ENCODE measurements around the gene CPZ. TPM values are rescaled to one million over a fixed set of nuclear protein-coding genes. Genes with fewer than 3 reads are reported as not detected.

Gene CPZ
- total and polyA plus RNA-seq, 7 donors, result 0.04 to 0.30 (median 0.08) TPM; not detected in 4

GRCh38 chr4:8544741-8545438 is 47.7 kb upstream of the CPZ start:
- no peak for ATAC-seq
- H3K9me3 ChIP-seq, result no peaks in the 10 kb centered on the region
- no peak overlapping the region for H3K27ac ChIP-seq
- DNase-seq, result no peak
- TF ChIP-seq CTCF (IDR thresholded peaks at IDR 0.05), result no peak
- intact Hi-C loops (cut with DNase I), result no loop called here
- H3K4me1 ChIP-seq, result no peaks in the 10 kb centered on the region
- H3K36me3 ChIP-seq (ENCODE audit: insufficient read depth in 1 of 2, low read depth in 1 of 2), result no peaks in the 10 kb centered on the region
- H3K4me3 ChIP-seq, result no peak overlapping the region
- peaks cover 0 to 4% (median 3%) of the 10 kb centered on the region in 3 donors for H3K27me3 ChIP-seq (ENCODE audit: insufficient read depth in 3 of 3, low read length in 2 of 3)
- WGBS, 3 donors, result 52 to 63% (median 59%) methylated on average over 31 to 32 of the region's 32 CpGs

- DNase-seq, result no peak
- TF ChIP-seq CTCF (IDR thresholded peaks at IDR 0.05), result no peak
- Histone ChIP-seq H3K4me1 (no peaks in the 10 kb centered on the region), H3K27me3 (ENCODE audit: insufficient read depth in 3 of 3, low read length in 2 of 3) (peaks cover 0 to 4% (median 3%) of the 10 kb centered on the region in 3 donors), H3K36me3 (ENCODE audit: insufficient read depth in 1 of 2, low read depth in 1 of 2) (no peaks in the 10 kb centered on the region), H3K9me3 (no peaks in the 10 kb centered on the region), H3K4me3 (no peak overlapping the region), H3K27ac (no peak overlapping the region)
- ATAC-seq, result no peak
- intact Hi-C loops (cut with DNase I), result no loop called here
- 68 to 82% (median 79%) methylated on average over 8 to 9 of the region's 9 CpGs for WGBS, 3 donors
These were observed 47.2 kb upstream of the CPZ start for GRCh38 chr4:8545439-8545765.

GRCh38 chr4:8546766-8547107 is 45.8 kb upstream of the CPZ start:
- no peak overlapping the region for H3K4me3 ChIP-seq
- no peaks in the 10 kb centered on the region for H3K4me1 ChIP-seq
- no peaks in the 10 kb centered on the region for H3K9me3 ChIP-seq
- intact Hi-C loops (cut with DNase I), result no loop called here
- DNase-seq (no peak), ATAC-seq (no peak)
- WGBS, 3 donors, result 63 to 73% (median 71%) methylated on average over 8 of the region's 8 CpGs
- no peaks in the 10 kb centered on the region for H3K36me3 ChIP-seq (ENCODE audit: insufficient read depth in 1 of 2, low read depth in 1 of 2)
- no peak for TF ChIP-seq CTCF (IDR thresholded peaks at IDR 0.05)
- H3K27ac ChIP-seq, result no peak overlapping the region
- peaks cover 0 to 4% (median 3%) of the 10 kb centered on the region in 3 donors for H3K27me3 ChIP-seq (ENCODE audit: insufficient read depth in 3 of 3, low read length in 2 of 3)

- 67 to 74% (median 72%) methylated on average over 16 of the region's 16 CpGs for WGBS, 3 donors
- Histone ChIP-seq H3K4me3 (no peak overlapping the region), H3K4me1 (no peaks in the 10 kb centered on the region), H3K36me3 (ENCODE audit: insufficient read depth in 1 of 2, low read depth in 1 of 2) (no peaks in the 10 kb centered on the region), H3K27ac (no peak overlapping the region), H3K9me3 (no peaks in the 10 kb centered on the region), H3K27me3 (ENCODE audit: insufficient read depth in 3 of 3, low read length in 2 of 3) (peaks cover 0 to 5% (median 4%) of the 10 kb centered on the region in 3 donors)
- intact Hi-C loops (cut with DNase I), result no loop called here
- ATAC-seq, result no peak
- no peak for DNase-seq
- TF ChIP-seq CTCF (IDR thresholded peaks at IDR 0.05), result no peak
These were observed 45.3 kb upstream of the CPZ start for GRCh38 chr4:8547108-8547911.
